GM23338 (cell line): ENCODE measurements around the gene ZBTB34. TPM values are rescaled to one million over a fixed set of nuclear protein-coding genes. Genes with fewer than 3 reads are reported as not detected.

Experiments
- ATAC-seq: fragments of 200-7000 bp; cut with Tn5 transposase; 3 replicates; pipeline ENCODE4 v1.9.1; 2020
- DNase-seq: peaks from one replicate; pipeline ENCODE4 v3.0.0-alpha.2; 2015; ENCODE audit warnings: low spot score
- H2AFZ ChIP-seq: fragments of 200-600 bp; sonication (generic); 2 replicates; pipeline ENCODE4 v1.8.0; 2016; ENCODE audit warnings: antibody characterized with exemption, mild to moderate bottlenecking, moderate library complexity
- H3F3A ChIP-seq: fragments of 200-600 bp; sonication (generic); replicated peaks from 2 replicates; pipeline ENCODE4 v1.8.0; 2017; ENCODE audit warnings: antibody characterized with exemption, mixed run types, low read depth
- H3K27ac ChIP-seq: fragments of 200-600 bp; sonication (generic); 2 replicates; pipeline ENCODE4 v1.6.1; 2016; ENCODE audit warnings: low read depth
- H3K27me3 ChIP-seq: fragments of 200-600 bp; sonication (generic); 2 replicates; pipeline ENCODE4 v1.8.0; 2016; ENCODE audit warnings: mild to moderate bottlenecking, mixed run types, moderate library complexity; ENCODE audit not compliant: insufficient read depth
- H3K36me3 ChIP-seq: fragments of 200-600 bp; sonication (generic); 2 replicates; pipeline ENCODE4 v1.8.0; 2016; ENCODE audit warnings: mild to moderate bottlenecking; ENCODE audit not compliant: insufficient read depth
- H3K4me1 ChIP-seq: fragments of 200-600 bp; sonication (generic); 2 replicates; pipeline ENCODE4 v1.8.0; 2016; ENCODE audit warnings: mild to moderate bottlenecking, moderate library complexity; ENCODE audit not compliant: insufficient read depth
- H3K4me2 ChIP-seq: fragments of 200-600 bp; sonication (generic); 2 replicates; pipeline ENCODE4 v1.7.1; 2017; ENCODE audit warnings: mixed run types
- H3K4me3 ChIP-seq: fragments of 200-600 bp; sonication (generic); 2 replicates; pipeline ENCODE4 v1.6.1; 2016; ENCODE audit warnings: mixed run types
- H3K79me2 ChIP-seq: fragments of 200-600 bp; sonication (generic); replicated peaks from 2 replicates; pipeline ENCODE4 v1.8.0; 2017; ENCODE audit warnings: mild to moderate bottlenecking; ENCODE audit not compliant: insufficient read depth
- H3K9me2 ChIP-seq: fragments of 200-600 bp; sonication (generic); 2 replicates; pipeline ENCODE4 v1.8.0; 2017; ENCODE audit not compliant: insufficient read depth
- H4K20me1 ChIP-seq: fragments of 200-600 bp; sonication (generic); replicated peaks from 2 replicates; pipeline ENCODE4 v1.8.0; 2017; ENCODE audit warnings: mild to moderate bottlenecking; ENCODE audit not compliant: insufficient read depth
- H3K27ac Mint-ChIP-seq: 2 replicates; pipeline ENCODE4 v1.8.0; 2020; ENCODE audit warnings: inconsistent platforms, mild to moderate bottlenecking, moderate library complexity, mixed read lengths
- H3K27me3 Mint-ChIP-seq: 3 replicates; pipeline ENCODE4 v1.8.0; 2022; ENCODE audit warnings: low read depth, mild to moderate bottlenecking, moderate library complexity, mixed read lengths, inconsistent platforms; ENCODE audit not compliant: insufficient read depth, poor library complexity
- H3K36me3 Mint-ChIP-seq: 3 replicates; pipeline ENCODE4 v1.8.0; 2021; ENCODE audit warnings: low read depth, mild to moderate bottlenecking, inconsistent platforms, moderate library complexity, mixed read lengths
- H3K4me1 Mint-ChIP-seq: 3 replicates; pipeline ENCODE4 v1.8.0; 2020; ENCODE audit warnings: mild to moderate bottlenecking, inconsistent platforms, mixed read lengths
- H3K4me3 Mint-ChIP-seq: 3 replicates; pipeline ENCODE4 v1.8.0; 2021; ENCODE audit warnings: moderate library complexity, mild to moderate bottlenecking, inconsistent platforms, mixed read lengths
- H3K9me3 Mint-ChIP-seq: 3 replicates; pipeline ENCODE4 v1.8.0; 2020; ENCODE audit warnings: moderate library complexity, mild to moderate bottlenecking, inconsistent platforms, mixed read lengths
- EZH2 ChIP-seq: fragments of 200-600 bp; sonication (generic); IDR thresholded peaks from one replicate; pipeline ENCODE4 v1.8.0; 2017; ENCODE audit warnings: antibody characterized with exemption, mild to moderate bottlenecking, low read depth; ENCODE audit not compliant: unreplicated experiment
- NANOG ChIP-seq: IDR thresholded peaks from 2 replicates; pipeline ENCODE4 v1.6.1; 2016; ENCODE audit warnings: antibody characterized with exemption, borderline replicate concordance
- POLR2AphosphoS5 ChIP-seq: IDR thresholded peaks from 2 replicates; pipeline ENCODE4 v1.6.1; 2016; ENCODE audit warnings: antibody characterized with exemption, low read depth
- ZNF331 ChIP-seq: fragments of 250-450 bp; sonication (Bioruptor Pico); IDR thresholded peaks from 2 replicates; pipeline ENCODE4 v1.5.0; 2020; ENCODE audit warnings: low read depth, mild to moderate bottlenecking, moderate library complexity
- polyA plus RNA-seq: library from polyadenylated mRNA; unstranded; fragments of >200 nt; fragmentation: Nextera tagmentation; extraction: Ambion mirVana; gene quantifications from 2 replicates; pipeline ENCODE4 v1.2.1, GENCODE V29; 2016
- total RNA-seq: library from RNA; depleted of rRNA; stranded (reverse); fragments of >200 nt; shearing (Covaris generic); gene quantifications from 2 replicates; pipeline ENCODE4 v1.2.3, GENCODE V29; 2014
- TF ChIP-seq, protein P1 (sequence below): IDR thresholded peaks from one replicate; pipeline ENCODE4 v1.6.1; 2018; ENCODE audit warnings: antibody characterized with exemption; ENCODE audit not compliant: unreplicated experiment
- TF ChIP-seq, protein P2 (sequence below): fragments of 250-450 bp; sonication (Bioruptor Pico); IDR thresholded peaks from 2 replicates; pipeline ENCODE4 v1.5.0; 2020; ENCODE audit warnings: mild to moderate bottlenecking, moderate library complexity

The ZBTB34 gene
- total and polyA plus RNA-seq, 2 experiments from 2014 or later, result 6.4 to 21.9 TPM

DNA sequence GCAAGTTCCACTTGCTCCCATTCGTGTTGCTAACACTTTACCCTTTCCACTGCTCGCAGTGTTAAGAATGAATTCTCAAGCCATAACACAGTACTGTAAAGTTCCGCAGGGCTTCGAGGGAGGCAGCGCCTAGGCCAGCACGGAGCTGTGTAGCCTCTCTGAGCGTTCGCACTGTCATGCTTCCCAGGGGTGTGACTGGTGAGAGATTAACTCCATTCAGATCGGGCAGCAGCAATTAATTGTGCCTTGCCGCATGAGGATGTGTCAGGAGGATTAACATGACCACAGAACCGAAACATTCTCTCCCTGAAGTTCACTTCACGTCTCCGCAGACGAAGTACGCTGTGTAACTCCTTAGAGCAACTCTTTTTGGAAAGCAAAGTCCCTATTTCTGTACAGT lies 23.2 kb downstream of the ZBTB34 start:
- Histone ChIP-seq H3K9me2 (no peaks in the 10 kb centered on the region), H3K27ac (no peak overlapping the region; the same call in 1 of the 2 replicates), H3K4me2 (no peak overlapping the region), H4K20me1 (peaks cover 19% of the 10 kb centered on the region), H3K4me1 (peaks cover 11% of the 10 kb centered on the region; the same call in 1 of the 2 replicates), H3K4me3 (no peak overlapping the region), H2AFZ (no peak overlapping the region), H3K36me3 (no peaks in the 10 kb centered on the region), H3F3A (no peaks in the 10 kb centered on the region; the same call in 1 of the 2 replicates), H3K27me3 (no peaks in the 10 kb centered on the region), H3K79me2 (peaks cover 31% of the 10 kb centered on the region)
- peak overlapping the region; percentile 81; the same call in 1 of the 2 replicates for H3K27ac Mint-ChIP-seq
- TF ChIP-seq POLR2AphosphoS5 (no peak), NANOG (no peak), ZNF331 (no peak), EZH2 (no peak)
- TF ChIP-seq, protein P1, sequence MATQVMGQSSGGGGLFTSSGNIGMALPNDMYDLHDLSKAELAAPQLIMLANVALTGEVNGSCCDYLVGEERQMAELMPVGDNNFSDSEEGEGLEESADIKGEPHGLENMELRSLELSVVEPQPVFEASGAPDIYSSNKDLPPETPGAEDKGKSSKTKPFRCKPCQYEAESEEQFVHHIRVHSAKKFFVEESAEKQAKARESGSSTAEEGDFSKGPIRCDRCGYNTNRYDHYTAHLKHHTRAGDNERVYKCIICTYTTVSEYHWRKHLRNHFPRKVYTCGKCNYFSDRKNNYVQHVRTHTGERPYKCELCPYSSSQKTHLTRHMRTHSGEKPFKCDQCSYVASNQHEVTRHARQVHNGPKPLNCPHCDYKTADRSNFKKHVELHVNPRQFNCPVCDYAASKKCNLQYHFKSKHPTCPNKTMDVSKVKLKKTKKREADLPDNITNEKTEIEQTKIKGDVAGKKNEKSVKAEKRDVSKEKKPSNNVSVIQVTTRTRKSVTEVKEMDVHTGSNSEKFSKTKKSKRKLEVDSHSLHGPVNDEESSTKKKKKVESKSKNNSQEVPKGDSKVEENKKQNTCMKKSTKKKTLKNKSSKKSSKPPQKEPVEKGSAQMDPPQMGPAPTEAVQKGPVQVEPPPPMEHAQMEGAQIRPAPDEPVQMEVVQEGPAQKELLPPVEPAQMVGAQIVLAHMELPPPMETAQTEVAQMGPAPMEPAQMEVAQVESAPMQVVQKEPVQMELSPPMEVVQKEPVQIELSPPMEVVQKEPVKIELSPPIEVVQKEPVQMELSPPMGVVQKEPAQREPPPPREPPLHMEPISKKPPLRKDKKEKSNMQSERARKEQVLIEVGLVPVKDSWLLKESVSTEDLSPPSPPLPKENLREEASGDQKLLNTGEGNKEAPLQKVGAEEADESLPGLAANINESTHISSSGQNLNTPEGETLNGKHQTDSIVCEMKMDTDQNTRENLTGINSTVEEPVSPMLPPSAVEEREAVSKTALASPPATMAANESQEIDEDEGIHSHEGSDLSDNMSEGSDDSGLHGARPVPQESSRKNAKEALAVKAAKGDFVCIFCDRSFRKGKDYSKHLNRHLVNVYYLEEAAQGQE, result no peak
- TF ChIP-seq, protein P2, sequence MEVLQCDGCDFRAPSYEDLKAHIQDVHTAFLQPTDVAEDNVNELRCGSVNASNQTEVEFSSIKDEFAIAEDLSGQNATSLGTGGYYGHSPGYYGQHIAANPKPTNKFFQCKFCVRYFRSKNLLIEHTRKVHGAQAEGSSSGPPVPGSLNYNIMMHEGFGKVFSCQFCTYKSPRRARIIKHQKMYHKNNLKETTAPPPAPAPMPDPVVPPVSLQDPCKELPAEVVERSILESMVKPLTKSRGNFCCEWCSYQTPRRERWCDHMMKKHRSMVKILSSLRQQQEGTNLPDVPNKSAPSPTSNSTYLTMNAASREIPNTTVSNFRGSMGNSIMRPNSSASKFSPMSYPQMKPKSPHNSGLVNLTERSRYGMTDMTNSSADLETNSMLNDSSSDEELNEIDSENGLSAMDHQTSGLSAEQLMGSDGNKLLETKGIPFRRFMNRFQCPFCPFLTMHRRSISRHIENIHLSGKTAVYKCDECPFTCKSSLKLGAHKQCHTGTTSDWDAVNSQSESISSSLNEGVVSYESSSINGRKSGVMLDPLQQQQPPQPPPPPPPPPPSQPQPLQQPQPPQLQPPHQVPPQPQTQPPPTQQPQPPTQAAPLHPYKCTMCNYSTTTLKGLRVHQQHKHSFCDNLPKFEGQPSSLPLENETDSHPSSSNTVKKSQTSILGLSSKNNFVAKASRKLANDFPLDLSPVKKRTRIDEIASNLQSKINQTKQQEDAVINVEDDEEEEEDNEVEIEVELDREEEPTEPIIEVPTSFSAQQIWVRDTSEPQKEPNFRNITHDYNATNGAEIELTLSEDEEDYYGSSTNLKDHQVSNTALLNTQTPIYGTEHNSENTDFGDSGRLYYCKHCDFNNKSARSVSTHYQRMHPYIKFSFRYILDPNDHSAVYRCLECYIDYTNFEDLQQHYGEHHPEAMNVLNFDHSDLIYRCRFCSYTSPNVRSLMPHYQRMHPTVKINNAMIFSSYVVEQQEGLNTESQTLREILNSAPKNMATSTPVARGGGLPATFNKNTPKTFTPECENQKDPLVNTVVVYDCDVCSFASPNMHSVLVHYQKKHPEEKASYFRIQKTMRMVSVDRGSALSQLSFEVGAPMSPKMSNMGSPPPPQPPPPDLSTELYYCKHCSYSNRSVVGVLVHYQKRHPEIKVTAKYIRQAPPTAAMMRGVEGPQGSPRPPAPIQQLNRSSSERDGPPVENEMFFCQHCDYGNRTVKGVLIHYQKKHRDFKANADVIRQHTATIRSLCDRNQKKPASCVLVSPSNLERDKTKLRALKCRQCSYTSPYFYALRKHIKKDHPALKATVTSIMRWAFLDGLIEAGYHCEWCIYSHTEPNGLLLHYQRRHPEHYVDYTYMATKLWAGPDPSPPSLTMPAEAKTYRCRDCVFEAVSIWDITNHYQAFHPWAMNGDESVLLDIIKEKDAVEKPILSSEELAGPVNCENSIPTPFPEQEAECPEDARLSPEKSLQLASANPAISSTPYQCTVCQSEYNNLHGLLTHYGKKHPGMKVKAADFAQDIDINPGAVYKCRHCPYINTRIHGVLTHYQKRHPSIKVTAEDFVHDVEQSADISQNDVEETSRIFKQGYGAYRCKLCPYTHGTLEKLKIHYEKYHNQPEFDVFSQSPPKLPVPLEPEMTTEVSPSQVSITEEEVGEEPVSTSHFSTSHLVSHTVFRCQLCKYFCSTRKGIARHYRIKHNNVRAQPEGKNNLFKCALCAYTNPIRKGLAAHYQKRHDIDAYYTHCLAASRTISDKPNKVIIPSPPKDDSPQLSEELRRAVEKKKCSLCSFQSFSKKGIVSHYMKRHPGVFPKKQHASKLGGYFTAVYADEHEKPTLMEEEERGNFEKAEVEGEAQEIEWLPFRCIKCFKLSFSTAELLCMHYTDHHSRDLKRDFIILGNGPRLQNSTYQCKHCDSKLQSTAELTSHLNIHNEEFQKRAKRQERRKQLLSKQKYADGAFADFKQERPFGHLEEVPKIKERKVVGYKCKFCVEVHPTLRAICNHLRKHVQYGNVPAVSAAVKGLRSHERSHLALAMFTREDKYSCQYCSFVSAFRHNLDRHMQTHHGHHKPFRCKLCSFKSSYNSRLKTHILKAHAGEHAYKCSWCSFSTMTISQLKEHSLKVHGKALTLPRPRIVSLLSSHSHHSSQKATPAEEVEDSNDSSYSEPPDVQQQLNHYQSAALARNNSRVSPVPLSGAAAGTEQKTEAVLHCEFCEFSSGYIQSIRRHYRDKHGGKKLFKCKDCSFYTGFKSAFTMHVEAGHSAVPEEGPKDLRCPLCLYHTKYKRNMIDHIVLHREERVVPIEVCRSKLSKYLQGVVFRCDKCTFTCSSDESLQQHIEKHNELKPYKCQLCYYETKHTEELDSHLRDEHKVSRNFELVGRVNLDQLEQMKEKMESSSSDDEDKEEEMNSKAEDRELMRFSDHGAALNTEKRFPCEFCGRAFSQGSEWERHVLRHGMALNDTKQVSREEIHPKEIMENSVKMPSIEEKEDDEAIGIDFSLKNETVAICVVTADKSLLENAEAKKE (CRISPR knock-in tag), result no peak
- ATAC-seq (peak; percentile 21; the same call in 2 of the 3 replicates), DNase-seq (no peak)
- no peak overlapping the region for H3K4me3 Mint-ChIP-seq
- H3K9me3 Mint-ChIP-seq, result no peaks in the 10 kb centered on the region
- peaks cover 23% of the 10 kb centered on the region for H3K36me3 Mint-ChIP-seq
- peaks cover 24% of the 10 kb centered on the region for H3K4me1 Mint-ChIP-seq
- H3K27me3 Mint-ChIP-seq, result peaks cover 5% of the 10 kb centered on the region
